GM12878 (cell line): ENCODE data around the gene GALNT11. TPM values are rescaled to one million over a fixed set of nuclear protein-coding genes. Genes with fewer than 3 reads are reported as not detected.
A peak's percentile ranks its signal among the peaks of the same experiment; 100 is the strongest.

Experiments used
- ATAC-seq: fragments of 200-7000 bp; cut with Tn5 transposase; 3 replicates; pipeline ENCODE4 v1.9.1; 2020; ENCODE audit warnings: mild to moderate bottlenecking, moderate library complexity
- Bru-seq: library from RNA; stranded (reverse); fragments of 400-500 nt; gene quantifications from one replicate; lab custom pipeline; 2021; lab: Mats Ljungman, UMichigan
- BruChase-seq, 2 experiments: library from RNA; stranded (reverse); fragments of 400-500 nt; gene quantifications; one replicate each; lab custom pipeline; 2021; lab: Mats Ljungman, UMichigan
- BruUV-seq: library from RNA; stranded (reverse); fragments of 400-500 nt; replicated peaks from 2 replicates; lab custom pipeline; 2021; lab: Mats Ljungman, UMichigan
- CTCF ChIA-PET: fragments of 300-600 bp; sonication (Branson Sonifier 250); formaldehyde crosslinking; extraction: SDS; loops from one replicate; lab custom pipeline; 2021; ENCODE audit warnings: inconsistent platforms; lab: Yijun Ruan, JAX
- POLR2A ChIA-PET: fragments of 350-600 bp; formaldehyde crosslinking; extraction: SDS; loops from one replicate; lab custom pipeline; 2021; ENCODE audit warnings: inconsistent platforms; lab: Charles Lee
- RAD21 ChIA-PET: fragments of 300-600 bp; sonication (Branson Sonifier 250); formaldehyde crosslinking; loops from one replicate; lab custom pipeline; 2023; ENCODE audit warnings: antibody characterized with exemption; ENCODE audit not compliant: unreplicated experiment; lab: Charles Lee
- SMC1A ChIA-PET: fragments of 300-600 bp; sonication (Branson Sonifier 250); formaldehyde crosslinking; loops from one replicate; lab custom pipeline; 2023; ENCODE audit not compliant: unreplicated experiment, uncharacterized antibody; lab: Charles Lee
- DNase-seq: peaks from one replicate; pipeline ENCODE4 v3.0.0-alpha.2; 2011; ENCODE audit warnings: low read depth, low spot score
- FAIRE-seq: peaks from 3 replicates; lab custom pipeline; 2011; peaks lifted over from hg19 to GRCh38; lab: Jason Lieb, UNC
- H2AFZ ChIP-seq: 2 replicates; pipeline ENCODE4 v1.6.0; 2011; ENCODE audit warnings: low read depth, low read length, control low read depth; ENCODE audit not compliant: control insufficient read depth
- H3K27ac ChIP-seq: 2 replicates; pipeline ENCODE4 v1.5.1; 2011; ENCODE audit warnings: control low read depth; ENCODE audit not compliant: control insufficient read depth, insufficient read depth
- H3K27me3 ChIP-seq, 2 experiments: replicated peaks in 1 of 2; 2 replicates each; pipeline versions ENCODE4 v1.6.0 to v1.6.1; 2011; ENCODE audit warnings: low read length in 1 of 2; ENCODE audit not compliant: control insufficient read depth in 2 of 2, insufficient read depth in 2 of 2
- H3K36me3 ChIP-seq, 2 experiments: 2 replicates each; pipeline ENCODE4 v1.5.1; 2011; ENCODE audit warnings: low read length in 1 of 2; ENCODE audit not compliant: control insufficient read depth in 2 of 2, insufficient read depth in 2 of 2
- H3K4me1 ChIP-seq: 2 replicates; pipeline ENCODE4 v1.6.1; 2011; ENCODE audit warnings: mild to moderate bottlenecking, low read length, moderate library complexity, mixed read lengths; ENCODE audit not compliant: control insufficient read depth, insufficient read depth
- H3K4me2 ChIP-seq: 2 replicates; pipeline ENCODE4 v1.6.0; 2011; ENCODE audit warnings: control low read depth; ENCODE audit not compliant: control insufficient read depth, insufficient read depth
- H3K4me3 ChIP-seq: fragments of 200-600 bp; sonication (generic); 2 replicates; pipeline ENCODE4 v1.5.1; 2016
- H3K79me2 ChIP-seq: 2 replicates; pipeline ENCODE4 v1.6.0; 2011; ENCODE audit warnings: low read length; ENCODE audit not compliant: control insufficient read depth, insufficient read depth
- H3K9ac ChIP-seq: 2 replicates; pipeline ENCODE4 v1.8.0; 2011; ENCODE audit warnings: low read length, control low read depth, mixed read lengths; ENCODE audit not compliant: control insufficient read depth, insufficient read depth
- H3K9me3 ChIP-seq: replicated peaks from 3 replicates; pipeline ENCODE4 v1.5.1; 2011; ENCODE audit warnings: mild to moderate bottlenecking, low read length; ENCODE audit not compliant: control insufficient read depth, insufficient read depth
- H4K20me1 ChIP-seq: 2 replicates; pipeline ENCODE4 v1.6.0; 2011; ENCODE audit not compliant: control insufficient read depth, insufficient read depth
- BHLHE40 ChIP-seq, 2 experiments: fragments of 450-650 bp in 1 of 2; IDR thresholded peaks; 2 replicates each; pipeline ENCODE4 v1.6.1; 2011 to 2017; ENCODE audit warnings: low read depth in 2 of 2, borderline replicate concordance in 1 of 2, improper control_type of control experiment in 1 of 2, low read length in 1 of 2, mild to moderate bottlenecking in 1 of 2
- CTCF ChIP-seq, 3 experiments: IDR thresholded peaks in 2 of 3; conservative IDR thresholded peaks in 1 of 3; 2 replicates each; pipeline ENCODE4 v1.5.1; 2011; ENCODE audit warnings: low read depth in 3 of 3, low read length in 3 of 3, mild to moderate bottlenecking in 3 of 3, control low read depth in 2 of 3, moderate library complexity in 2 of 3, inconsistent platforms in 1 of 3, mixed read lengths in 1 of 3; ENCODE audit not compliant: control insufficient read depth in 2 of 3, insufficient read depth in 1 of 3; ENCODE audit errors: extremely low read depth in 1 of 3
- ETV6 ChIP-seq, 2 experiments: fragments of 450-650 bp in 1 of 2; IDR thresholded peaks in 1 of 2; conservative IDR thresholded peaks in 1 of 2; 2 replicates each; pipeline ENCODE4 v1.6.1; 2014; ENCODE audit warnings: antibody characterized with exemption in 1 of 2, borderline replicate concordance in 1 of 2, low read depth in 1 of 2, mild to moderate bottlenecking in 1 of 2, moderate library complexity in 1 of 2
- IKZF1 ChIP-seq: fragments of 450-650 bp; conservative IDR thresholded peaks from 2 replicates; pipeline ENCODE4 v1.6.1; 2017; ENCODE audit warnings: antibody characterized with exemption, mild to moderate bottlenecking
- NRF1 ChIP-seq: conservative IDR thresholded peaks from 2 replicates; pipeline ENCODE4 v1.6.1; 2011; ENCODE audit warnings: mild to moderate bottlenecking, low read depth, low read length, improper control_type of control experiment
- TCF3 ChIP-seq: IDR thresholded peaks from 2 replicates; pipeline ENCODE4 v1.6.1; 2012; ENCODE audit warnings: low read depth, mild to moderate bottlenecking, low read length, borderline replicate concordance; ENCODE audit not compliant: insufficient read depth
- WGBS: methylation state at CpG from one replicate; pipeline ENCODE4 v1.1.6; 2016; ENCODE audit warnings: low lambda C conversion rate; ENCODE audit not compliant: insufficient replicate concordance, insufficient coverage; ENCODE audit errors: missing lambda C conversion rate; 5-methylcytosine and 5-hydroxymethylcytosine counted together
- in situ Hi-C: fragments of 300-500 bp; cut with MboI; formaldehyde crosslinking; loops from 9 replicates; pipeline ENCODE4 v1.14.3; 2018; ENCODE audit warnings: mixed read lengths
- intact Hi-C: fragments of 100-400 bp; cut with micrococcal nuclease; formaldehyde crosslinking; loops from one replicate; pipeline ENCODE4 v1.14.2; 2022; ENCODE audit not compliant: unreplicated experiment
- long read RNA-seq, 2 experiments: library from polyadenylated mRNA; unstranded; transcript quantifications; one replicate each; pipeline ENCODE4 v2.0.0, GENCODE V29; 2019 to 2020
- polyA minus RNA-seq, 3 experiments: library from RNA; depleted of rRNA, polyadenylated mRNA; stranded (reverse); fragments of >200 nt; gene quantifications; 2 replicates each; pipeline ENCODE4 v1.2.3, GENCODE V29; 2011
- polyA plus RNA-seq, 11 experiments: library from polyadenylated mRNA; depleted of rRNA in 4 of 11; unstranded in 6 of 11; stranded (reverse) in 5 of 11; fragments of >200 nt; fragmentation: Nextera tagmentation in 4 of 11; fragmentation: Illumina TruSeq in 1 of 11; extraction: Ambion mirVana in 4 of 11; extraction: Trizol in 1 of 11; gene quantifications; 1 replicate in 1 of 11; 2 replicates in 10 of 11; pipeline versions ENCODE4 v1.2.1 to v1.2.3, GENCODE V29; 2011 to 2016; ENCODE audit warnings: inconsistent platforms in 2 of 11, missing spikeins in 2 of 11, low read depth in 1 of 11
- total RNA-seq, 4 experiments: library from RNA; depleted of rRNA in 3 of 4; stranded (reverse); fragments of >200 nt in 3 of 4; fragmentation: Illumina TruSeq in 1 of 4; extraction: Trizol in 1 of 4; gene quantifications; 2 replicates each; pipeline versions ENCODE4 v1.2.1 to v1.2.3, GENCODE V29; 2013 to 2021
- TF ChIP-seq, protein P1 (sequence below): IDR thresholded peaks from 2 replicates; pipeline ENCODE4 v1.6.1; 2012; ENCODE audit warnings: low read length, inconsistent platforms
- TF ChIP-seq, protein P2 (sequence below): fragments of 450-650 bp; IDR thresholded peaks from 2 replicates; pipeline ENCODE4 v1.6.1; 2017; ENCODE audit warnings: mild to moderate bottlenecking, moderate library complexity

GALNT11 gene
- 7.2 and 7.5 TPM in 2 replicates for total RNA-seq (2013; cell fraction: nucleolus; rRNA removed)
- total RNA-seq (2014; rRNA removed) (6.8 and 9.3 TPM in 2 replicates), total RNA-seq (2014; rRNA removed; fragmentation: Illumina TruSeq; extraction: Trizol) (7.2 and 7.9 TPM in 2 replicates), total RNA-seq (2021) (6.0 TPM in 2 replicates), polyA plus RNA-seq (2011; rRNA removed) (3.2 and 4.2 TPM in 2 replicates), polyA plus RNA-seq (2014; fragmentation: Illumina TruSeq; extraction: Trizol) (9.5 and 16.6 TPM in 2 replicates), polyA plus RNA-seq (2014; fragmentation: Nextera tagmentation; extraction: Ambion mirVana) (1 to 10 TPM; 2.0 to 3.1 TPM), polyA plus RNA-seq (2014; rRNA removed) (5.6 and 5.9 TPM in 2 replicates), polyA plus RNA-seq (2016; fragmentation: Nextera tagmentation; extraction: Ambion mirVana) (1 to 10 TPM; 9.0 to 9.2 TPM), polyA minus RNA-seq (2011; rRNA and poly(A)+ RNA removed) (1.2 TPM in 2 replicates), Bru-seq, nascent RNA (percentile 57 among the genes with signal in this experiment), BruChase-seq, experiment 1, labeled RNA remaining after a 6-hour chase (percentile 62 among the genes with signal in this experiment), BruChase-seq, experiment 2, labeled RNA remaining after a 2-hour chase (percentile 66 among the genes with signal in this experiment)
- 4.7 TPM for polyA plus RNA-seq (2011; ENCODE audit: low read depth)
- 2.0 and 2.5 TPM in 2 replicates for polyA plus RNA-seq (2011; cell fraction: cytosol; rRNA removed)
- polyA plus RNA-seq (2011; cell fraction: nucleus; rRNA removed) = 2.2 and 2.5 TPM in 2 replicates
- 8.4 and 8.6 TPM in 2 replicates for polyA plus RNA-seq (2012)
- not detected in 2 replicates for polyA minus RNA-seq (2011; cell fraction: cytosol; rRNA and poly(A)+ RNA removed)
- polyA minus RNA-seq (2011; cell fraction: nucleus; rRNA and poly(A)+ RNA removed) = 1.2 and 1.9 TPM in 2 replicates
- long read RNA-seq, experiment 1, partial matches to known transcripts = 0 of 1 reads
- long read RNA-seq, experiment 1, other reads (novel, unspliced or antisense) = 1 of 1 reads
- long read RNA-seq, experiment 2, partial matches to known transcripts = 1 of 5 reads
- long read RNA-seq, experiment 2, other reads (novel, unspliced or antisense) = 1 of 5 reads

DNA sequence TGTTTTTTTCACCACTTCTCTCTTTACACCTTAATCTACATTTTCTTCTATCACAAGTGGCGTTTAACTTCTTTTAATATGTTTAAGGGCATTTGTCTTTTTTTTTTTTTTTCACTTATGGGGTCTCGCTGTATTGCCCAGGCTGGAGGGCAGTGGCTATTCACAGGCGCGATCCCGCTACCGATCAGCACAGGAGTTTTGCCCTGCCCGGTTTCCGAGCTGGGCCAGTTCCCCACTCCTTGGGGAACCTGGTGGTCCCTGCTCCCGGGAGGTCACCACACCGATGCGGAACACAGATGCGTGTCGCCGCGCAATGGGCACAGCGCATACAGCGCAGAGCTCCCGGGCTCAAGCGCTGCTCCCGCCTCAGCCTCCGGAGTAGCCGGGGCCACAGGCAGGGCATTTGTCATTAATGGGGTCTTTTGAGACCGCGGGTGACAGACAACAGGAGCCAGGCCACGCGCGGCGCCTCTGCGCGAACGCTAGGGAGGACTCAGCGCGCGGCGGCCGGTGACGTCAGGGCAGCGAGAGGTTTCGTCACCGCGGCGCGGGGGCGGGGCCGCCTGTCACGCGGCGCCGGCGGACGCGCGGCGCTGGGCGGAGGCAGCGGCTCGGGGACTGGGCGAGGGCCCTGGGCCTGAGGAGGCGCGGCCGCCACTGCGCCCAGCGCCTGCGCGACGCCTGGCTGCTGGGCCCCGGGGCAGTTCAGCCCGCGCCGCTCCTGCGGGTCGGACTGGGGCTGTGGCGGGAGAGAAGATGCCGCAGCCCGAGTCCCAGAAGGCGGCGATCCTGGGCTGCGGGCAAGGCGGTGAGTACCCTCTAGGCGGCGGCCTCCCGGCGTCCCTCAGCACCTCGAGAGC lies at the start of gene GALNT11:
GALNT11 (plus strand) TSS at position 598 of the 860 bp plus-strand sequence. CDS start 68,554 bp downstream, outside the sequence.
- Histone ChIP-seq H3K36me3 (no peaks in the 10 kb centered on the region; a peak in 1 of 4 replicates), H4K20me1 (no peaks in the 10 kb centered on the region; the same call in 1 of the 2 replicates), H3K9me3 (no peaks in the 10 kb centered on the region; the same call in 2 of the 3 replicates), H3K4me2 (peak within 1 kb of the TSS; percentile 90), H3K27me3 (no peaks in the 10 kb centered on the region), H3K79me2 (no peaks in the 10 kb centered on the region), H2AFZ (peak within 1 kb of the TSS; percentile 96), H3K4me1 (peaks cover 4% of the 10 kb centered on the region), H3K4me3 (peak within 1 kb of the TSS; percentile 62), H3K27ac (no peak within 1 kb of the TSS), H3K9ac (peak within 1 kb of the TSS; percentile 56)
- intact Hi-C loops = loop anchor here (10.0 kb wide), 1 partner anchor 241 kb away; no protein-coding TSS in a partner anchor
- DNase-seq (no peak), FAIRE-seq (peak; percentile 72), ATAC-seq (peak; percentile 98)
- CTCF ChIA-PET = no interaction called here
- POLR2A ChIA-PET = no interaction called here
- no TSS peak for BruUV-seq
- in situ Hi-C loops = no loop called here
- RAD21 ChIA-PET = no interaction called here
- SMC1A ChIA-PET = no interaction called here
- WGBS = 2% methylated on average over 70 of the region's 84 CpGs
- TF ChIP-seq IKZF1 (peak; percentile 43; the same call in 1 of the 2 replicates), BHLHE40 (IDR thresholded peaks at IDR 0.05; ENCODE audit: borderline replicate concordance in 1 of 2, low read depth in 2 of 2, low read length in 1 of 2) (peak; percentile 33 to 79; a peak in 3 of 4 replicates), TCF3 (0 out of 2 replicates have a peak, but pooled peaks have one; percentile 29), CTCF (IDR thresholded peaks at IDR 0.05 in 2 of 3, conservative IDR thresholded peaks at IDR 0.05 in 1 of 3; ENCODE audit: control insufficient read depth in 2 of 3, extremely low read depth in 1 of 3, insufficient read depth in 1 of 3, low read depth in 3 of 3, low read length in 3 of 3) (peak in 2 of 3 experiments; percentile 16 to 33; a peak in 3 of 6 replicates), ETV6 (conservative IDR thresholded peaks at IDR 0.05 in 1 of 2, IDR thresholded peaks at IDR 0.05 in 1 of 2; ENCODE audit: borderline replicate concordance in 1 of 2, low read depth in 1 of 2) (no peak), NRF1 (0 out of 2 replicates have a peak, but pooled peaks have one; percentile 10)
- TF ChIP-seq, protein P1, sequence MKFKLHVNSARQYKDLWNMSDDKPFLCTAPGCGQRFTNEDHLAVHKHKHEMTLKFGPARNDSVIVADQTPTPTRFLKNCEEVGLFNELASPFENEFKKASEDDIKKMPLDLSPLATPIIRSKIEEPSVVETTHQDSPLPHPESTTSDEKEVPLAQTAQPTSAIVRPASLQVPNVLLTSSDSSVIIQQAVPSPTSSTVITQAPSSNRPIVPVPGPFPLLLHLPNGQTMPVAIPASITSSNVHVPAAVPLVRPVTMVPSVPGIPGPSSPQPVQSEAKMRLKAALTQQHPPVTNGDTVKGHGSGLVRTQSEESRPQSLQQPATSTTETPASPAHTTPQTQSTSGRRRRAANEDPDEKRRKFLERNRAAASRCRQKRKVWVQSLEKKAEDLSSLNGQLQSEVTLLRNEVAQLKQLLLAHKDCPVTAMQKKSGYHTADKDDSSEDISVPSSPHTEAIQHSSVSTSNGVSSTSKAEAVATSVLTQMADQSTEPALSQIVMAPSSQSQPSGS = no peak
- TF ChIP-seq, protein P2, sequence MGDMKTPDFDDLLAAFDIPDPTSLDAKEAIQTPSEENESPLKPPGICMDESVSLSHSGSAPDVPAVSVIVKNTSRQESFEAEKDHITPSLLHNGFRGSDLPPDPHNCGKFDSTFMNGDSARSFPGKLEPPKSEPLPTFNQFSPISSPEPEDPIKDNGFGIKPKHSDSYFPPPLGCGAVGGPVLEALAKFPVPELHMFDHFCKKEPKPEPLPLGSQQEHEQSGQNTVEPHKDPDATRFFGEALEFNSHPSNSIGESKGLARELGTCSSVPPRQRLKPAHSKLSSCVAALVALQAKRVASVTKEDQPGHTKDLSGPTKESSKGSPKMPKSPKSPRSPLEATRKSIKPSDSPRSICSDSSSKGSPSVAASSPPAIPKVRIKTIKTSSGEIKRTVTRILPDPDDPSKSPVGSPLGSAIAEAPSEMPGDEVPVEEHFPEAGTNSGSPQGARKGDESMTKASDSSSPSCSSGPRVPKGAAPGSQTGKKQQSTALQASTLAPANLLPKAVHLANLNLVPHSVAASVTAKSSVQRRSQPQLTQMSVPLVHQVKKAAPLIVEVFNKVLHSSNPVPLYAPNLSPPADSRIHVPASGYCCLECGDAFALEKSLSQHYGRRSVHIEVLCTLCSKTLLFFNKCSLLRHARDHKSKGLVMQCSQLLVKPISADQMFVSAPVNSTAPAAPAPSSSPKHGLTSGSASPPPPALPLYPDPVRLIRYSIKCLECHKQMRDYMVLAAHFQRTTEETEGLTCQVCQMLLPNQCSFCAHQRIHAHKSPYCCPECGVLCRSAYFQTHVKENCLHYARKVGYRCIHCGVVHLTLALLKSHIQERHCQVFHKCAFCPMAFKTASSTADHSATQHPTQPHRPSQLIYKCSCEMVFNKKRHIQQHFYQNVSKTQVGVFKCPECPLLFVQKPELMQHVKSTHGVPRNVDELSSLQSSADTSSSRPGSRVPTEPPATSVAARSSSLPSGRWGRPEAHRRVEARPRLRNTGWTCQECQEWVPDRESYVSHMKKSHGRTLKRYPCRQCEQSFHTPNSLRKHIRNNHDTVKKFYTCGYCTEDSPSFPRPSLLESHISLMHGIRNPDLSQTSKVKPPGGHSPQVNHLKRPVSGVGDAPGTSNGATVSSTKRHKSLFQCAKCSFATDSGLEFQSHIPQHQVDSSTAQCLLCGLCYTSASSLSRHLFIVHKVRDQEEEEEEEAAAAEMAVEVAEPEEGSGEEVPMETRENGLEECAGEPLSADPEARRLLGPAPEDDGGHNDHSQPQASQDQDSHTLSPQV = 0 out of 2 replicates have a peak, but pooled peaks have one; percentile 25
